ENCODE measurements around the gene MSH3.

MSH3 gene

GRCh38 chr5:80706835-80707447, 52.5 kb downstream of the MSH3 start:
- peaks cover 26% of the 10 kb centered on the region for H3K36me3 Mint-ChIP-seq (ENCODE audit: low read depth)

GRCh38 chr5:80707645-80708044, 53.2 kb downstream of the MSH3 start:
- Mint-ChIP-seq H3K27me3 (no peaks in the 10 kb centered on the region), H3K36me3 (ENCODE audit: low read depth) (peaks cover 24% of the 10 kb centered on the region), H3K4me1 (peaks cover 16% of the 10 kb centered on the region), H3K9me3 (no peaks in the 10 kb centered on the region), H3K4me3 (no peak overlapping the region), H3K27ac (no peak overlapping the region)
- ATAC-seq = no peak
- DNase-seq = no peak

More at GRCh38 chr5:80706835-80707447, 52.5 kb downstream of the MSH3 start:
- peaks cover 16% of the 10 kb centered on the region for H3K4me1 Mint-ChIP-seq
- no peak for DNase-seq
- no peak for ATAC-seq
- no peak overlapping the region for H3K4me3 Mint-ChIP-seq
- H3K9me3 Mint-ChIP-seq = no peaks in the 10 kb centered on the region
- no peaks in the 10 kb centered on the region for H3K27me3 Mint-ChIP-seq
- no peak overlapping the region for H3K27ac Mint-ChIP-seq

GRCh38 chr5:80711216-80711615, 56.8 kb downstream of the MSH3 start:
- H3K27me3 Mint-ChIP-seq = no peaks in the 10 kb centered on the region

GRCh38 chr5:80711938-80712337, 57.5 kb downstream of the MSH3 start:
- peak; percentile 10 for DNase-seq
- Mint-ChIP-seq H3K36me3 (ENCODE audit: low read depth) (peaks cover 33% of the 10 kb centered on the region), H3K27me3 (no peaks in the 10 kb centered on the region), H3K27ac (no peak overlapping the region), H3K4me3 (no peak overlapping the region), H3K9me3 (no peaks in the 10 kb centered on the region), H3K4me1 (peaks cover 11% of the 10 kb centered on the region)
- no peak for ATAC-seq

More at GRCh38 chr5:80711216-80711615, 56.8 kb downstream of the MSH3 start:
- peaks cover 30% of the 10 kb centered on the region for H3K36me3 Mint-ChIP-seq (ENCODE audit: low read depth)
- no peak overlapping the region for H3K4me3 Mint-ChIP-seq
- ATAC-seq = no peak
- no peak overlapping the region for H3K27ac Mint-ChIP-seq
- no peaks in the 10 kb centered on the region for H3K9me3 Mint-ChIP-seq
- no peak for DNase-seq
- peaks cover 11% of the 10 kb centered on the region for H3K4me1 Mint-ChIP-seq

GRCh38 chr5:80712919-80713318, 58.5 kb downstream of the MSH3 start:
- H3K36me3 Mint-ChIP-seq (ENCODE audit: low read depth) = peaks cover 37% of the 10 kb centered on the region
- H3K27me3 Mint-ChIP-seq = no peaks in the 10 kb centered on the region
- no peak for DNase-seq
- H3K4me1 Mint-ChIP-seq = peaks cover 11% of the 10 kb centered on the region
- H3K4me3 Mint-ChIP-seq = no peak overlapping the region
- no peak for ATAC-seq
- H3K9me3 Mint-ChIP-seq = no peaks in the 10 kb centered on the region
- no peak overlapping the region for H3K27ac Mint-ChIP-seq

GRCh38 chr5:80713631-80714030, 59.2 kb downstream of the MSH3 start:
- no peak for DNase-seq
- peaks cover 43% of the 10 kb centered on the region for H3K36me3 Mint-ChIP-seq (ENCODE audit: low read depth)
- H3K9me3 Mint-ChIP-seq = no peaks in the 10 kb centered on the region
- H3K4me3 Mint-ChIP-seq = no peak overlapping the region
- H3K4me1 Mint-ChIP-seq = peaks cover 11% of the 10 kb centered on the region
- no peaks in the 10 kb centered on the region for H3K27me3 Mint-ChIP-seq
- H3K27ac Mint-ChIP-seq = no peak overlapping the region
- ATAC-seq = no peak

GRCh38 chr5:80714570-80715298, 60.3 kb downstream of the MSH3 start:
- H3K4me3 Mint-ChIP-seq = no peak overlapping the region
- H3K4me1 Mint-ChIP-seq = peaks cover 11% of the 10 kb centered on the region
- H3K27ac Mint-ChIP-seq = no peak overlapping the region
- DNase-seq (no peak), ATAC-seq (no peak)
- H3K9me3 Mint-ChIP-seq = peaks cover 4% of the 10 kb centered on the region
- H3K27me3 Mint-ChIP-seq = no peaks in the 10 kb centered on the region
- peaks cover 48% of the 10 kb centered on the region for H3K36me3 Mint-ChIP-seq (ENCODE audit: low read depth)

GRCh38 chr5:80715887-80716286, 61.4 kb downstream of the MSH3 start:
- ATAC-seq (no peak), DNase-seq (no peak)
- Mint-ChIP-seq H3K27me3 (no peaks in the 10 kb centered on the region), H3K36me3 (ENCODE audit: low read depth) (peaks cover 55% of the 10 kb centered on the region), H3K9me3 (peaks cover 9% of the 10 kb centered on the region), H3K4me1 (peaks cover 8% of the 10 kb centered on the region), H3K27ac (no peak overlapping the region), H3K4me3 (no peak overlapping the region)

GRCh38 chr5:80720181-80720580, 65.7 kb downstream of the MSH3 start:
- no peak overlapping the region for H3K27ac Mint-ChIP-seq
- H3K9me3 Mint-ChIP-seq = peaks cover 9% of the 10 kb centered on the region
- H3K4me1 Mint-ChIP-seq = peaks cover 3% of the 10 kb centered on the region
- no peak for ATAC-seq
- no peak overlapping the region for H3K4me3 Mint-ChIP-seq
- H3K27me3 Mint-ChIP-seq = no peaks in the 10 kb centered on the region
- no peak for DNase-seq
- H3K36me3 Mint-ChIP-seq (ENCODE audit: low read depth) = peaks cover 51% of the 10 kb centered on the region

GRCh38 chr5:80722916-80723315, 68.5 kb downstream of the MSH3 start:
- no peak overlapping the region for H3K27ac Mint-ChIP-seq
- no peaks in the 10 kb centered on the region for H3K27me3 Mint-ChIP-seq
- H3K4me3 Mint-ChIP-seq = no peak overlapping the region
- H3K36me3 Mint-ChIP-seq (ENCODE audit: low read depth) = peaks cover 59% of the 10 kb centered on the region
- peaks cover 3% of the 10 kb centered on the region for H3K4me1 Mint-ChIP-seq
- no peak for DNase-seq
- ATAC-seq = no peak
- peaks cover 9% of the 10 kb centered on the region for H3K9me3 Mint-ChIP-seq

- Mint-ChIP-seq H3K36me3 (ENCODE audit: low read depth) (peaks cover 54% of the 10 kb centered on the region), H3K27me3 (no peaks in the 10 kb centered on the region), H3K4me1 (peaks cover under 1% of the 10 kb centered on the region), H3K9me3 (peaks cover under 1% of the 10 kb centered on the region), H3K4me3 (no peak overlapping the region), H3K27ac (no peak overlapping the region)
- no peak for DNase-seq
- ATAC-seq = no peak
Observed at GRCh38 chr5:80725446-80725845, 71.0 kb downstream of the MSH3 start.

- no peaks in the 10 kb centered on the region for H3K9me3 Mint-ChIP-seq
- no peaks in the 10 kb centered on the region for H3K27me3 Mint-ChIP-seq
- peaks cover 44% of the 10 kb centered on the region for H3K36me3 Mint-ChIP-seq (ENCODE audit: low read depth)
- H3K4me1 Mint-ChIP-seq = peaks cover 15% of the 10 kb centered on the region
- DNase-seq = no peak
- no peak for ATAC-seq
- no peak overlapping the region for H3K27ac Mint-ChIP-seq
- no peak overlapping the region for H3K4me3 Mint-ChIP-seq
Observed at GRCh38 chr5:80736730-80737129, 82.3 kb downstream of the MSH3 start.

GRCh38 chr5:80738466-80738865, 84.0 kb downstream of the MSH3 start:
- ATAC-seq = no peak
- Mint-ChIP-seq H3K4me1 (peaks cover 15% of the 10 kb centered on the region), H3K27ac (no peak overlapping the region), H3K4me3 (no peak overlapping the region), H3K27me3 (no peaks in the 10 kb centered on the region), H3K36me3 (ENCODE audit: low read depth) (peaks cover 47% of the 10 kb centered on the region), H3K9me3 (no peaks in the 10 kb centered on the region)
- DNase-seq = no peak

GRCh38 chr5:80739057-80739456, 84.6 kb downstream of the MSH3 start:
- no peak for ATAC-seq
- no peak for DNase-seq
- Mint-ChIP-seq H3K9me3 (no peaks in the 10 kb centered on the region), H3K36me3 (ENCODE audit: low read depth) (peaks cover 44% of the 10 kb centered on the region), H3K27me3 (no peaks in the 10 kb centered on the region), H3K27ac (no peak overlapping the region), H3K4me1 (peaks cover 15% of the 10 kb centered on the region), H3K4me3 (no peak overlapping the region)

GRCh38 chr5:80739496-80739895, 85.0 kb downstream of the MSH3 start:
- no peaks in the 10 kb centered on the region for H3K27me3 Mint-ChIP-seq
- peaks cover 44% of the 10 kb centered on the region for H3K36me3 Mint-ChIP-seq (ENCODE audit: low read depth)
- no peak overlapping the region for H3K4me3 Mint-ChIP-seq
- H3K4me1 Mint-ChIP-seq = peaks cover 17% of the 10 kb centered on the region
- ATAC-seq (no peak), DNase-seq (no peak)
- no peak overlapping the region for H3K27ac Mint-ChIP-seq
- H3K9me3 Mint-ChIP-seq = no peaks in the 10 kb centered on the region

Measured in activated naive CD8-positive, alpha-beta T cell treated with anti-CD3 and anti-CD28 coated beads, Interleukin-2, amount 50 U/mL, for 24 hours (primary cell).